ENCODE results near the gene ISCA2. TPM values are rescaled to one million over a fixed set of nuclear protein-coding genes. Genes with fewer than 3 reads are reported as not detected.

The ISCA2 gene
- total and polyA plus RNA-seq, 2 experiments from 2014 or later = 21.5 to 80.2 TPM

DNA sequence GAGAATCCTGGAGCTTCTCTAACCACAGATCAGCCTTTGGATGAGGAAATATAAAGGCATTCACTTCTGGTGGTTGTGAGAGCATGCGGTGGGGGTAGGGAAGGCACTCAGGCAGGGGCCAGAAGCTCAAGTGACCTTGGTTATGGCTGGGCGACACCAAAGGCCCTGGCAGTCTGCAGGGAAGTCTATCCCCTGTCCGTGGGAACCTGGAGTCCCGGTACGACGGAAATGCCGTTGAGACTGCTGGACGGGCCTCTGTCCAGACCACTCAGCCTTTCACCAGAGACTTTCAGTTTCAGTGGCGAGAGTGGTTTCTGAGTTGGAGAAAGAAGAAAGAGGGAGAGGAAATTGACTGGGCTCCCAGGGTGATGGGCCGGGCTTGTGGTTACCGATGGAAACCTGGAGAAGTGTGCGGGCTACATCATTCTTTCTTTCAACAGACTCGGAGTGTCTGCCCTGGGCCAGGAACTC lies 20.9 kb downstream of the ISCA2 start:
- no peak for TF ChIP-seq EZH2 (IDR thresholded peaks at IDR 0.05; ENCODE audit: borderline replicate concordance)
- no peak for TF ChIP-seq EZH2phosphoT487 (IDR thresholded peaks at IDR 0.05; ENCODE audit: low read depth, severe bottlenecking, unreplicated experiment)
- TF ChIP-seq, protein P1, sequence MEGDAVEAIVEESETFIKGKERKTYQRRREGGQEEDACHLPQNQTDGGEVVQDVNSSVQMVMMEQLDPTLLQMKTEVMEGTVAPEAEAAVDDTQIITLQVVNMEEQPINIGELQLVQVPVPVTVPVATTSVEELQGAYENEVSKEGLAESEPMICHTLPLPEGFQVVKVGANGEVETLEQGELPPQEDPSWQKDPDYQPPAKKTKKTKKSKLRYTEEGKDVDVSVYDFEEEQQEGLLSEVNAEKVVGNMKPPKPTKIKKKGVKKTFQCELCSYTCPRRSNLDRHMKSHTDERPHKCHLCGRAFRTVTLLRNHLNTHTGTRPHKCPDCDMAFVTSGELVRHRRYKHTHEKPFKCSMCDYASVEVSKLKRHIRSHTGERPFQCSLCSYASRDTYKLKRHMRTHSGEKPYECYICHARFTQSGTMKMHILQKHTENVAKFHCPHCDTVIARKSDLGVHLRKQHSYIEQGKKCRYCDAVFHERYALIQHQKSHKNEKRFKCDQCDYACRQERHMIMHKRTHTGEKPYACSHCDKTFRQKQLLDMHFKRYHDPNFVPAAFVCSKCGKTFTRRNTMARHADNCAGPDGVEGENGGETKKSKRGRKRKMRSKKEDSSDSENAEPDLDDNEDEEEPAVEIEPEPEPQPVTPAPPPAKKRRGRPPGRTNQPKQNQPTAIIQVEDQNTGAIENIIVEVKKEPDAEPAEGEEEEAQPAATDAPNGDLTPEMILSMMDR (IDR thresholded peaks at IDR 0.05; ENCODE audit: poor library complexity) = no peak
- H3K4me2 ChIP-seq = no peak overlapping the region
- no peaks in the 10 kb centered on the region for H3K9me3 ChIP-seq (ENCODE audit: low read depth)
- H3K4me1 ChIP-seq (ENCODE audit: insufficient read depth) = peaks cover 6% of the 10 kb centered on the region
- H3K4me3 ChIP-seq = no peak overlapping the region
- H4K20me1 ChIP-seq (ENCODE audit: insufficient read depth, poor library complexity, severe bottlenecking) = no peaks in the 10 kb centered on the region
- H3K36me3 ChIP-seq (replicated peaks; ENCODE audit: insufficient read depth, low read depth) = no peaks in the 10 kb centered on the region
- H3K27me3 ChIP-seq = no peaks in the 10 kb centered on the region
- no peak for DNase-seq (ENCODE audit: low spot score)
- no peaks in the 10 kb centered on the region for H3K79me2 ChIP-seq
- H3K9me2 ChIP-seq (replicated peaks; ENCODE audit: insufficient read depth) = no peaks in the 10 kb centered on the region
- no peak overlapping the region for H2AFZ ChIP-seq
- no peak overlapping the region for H3K27ac ChIP-seq
- WGBS (ENCODE audit: low lambda C conversion rate, missing lambda C conversion rate) = 71% methylated on average over 13 of the region's 13 CpGs

DNA sequence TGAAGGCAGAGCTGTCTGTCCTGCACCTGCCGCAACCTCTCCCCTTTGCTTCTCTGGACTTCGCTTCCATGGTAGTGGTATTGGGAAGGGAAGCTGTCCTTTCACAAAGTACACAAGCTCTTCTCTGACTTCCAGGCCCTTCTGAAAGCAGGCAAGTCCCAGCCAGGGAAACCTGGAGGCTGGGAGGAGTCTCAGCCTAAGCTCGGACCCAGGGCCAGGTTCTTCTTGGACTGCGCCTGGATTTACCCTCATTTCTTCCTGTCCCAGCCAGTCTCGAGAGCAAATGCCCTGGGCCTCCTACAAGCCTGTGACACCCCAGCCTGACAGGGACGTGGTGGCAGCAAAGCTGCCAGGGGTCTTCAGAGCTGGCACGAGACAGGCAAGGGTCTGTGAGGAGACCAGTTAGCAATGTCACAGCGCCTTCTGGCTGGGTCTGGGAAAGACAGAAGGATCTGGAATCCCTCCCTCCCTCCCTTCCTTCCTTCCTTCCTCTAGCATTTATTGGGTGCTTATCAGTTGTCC lies 22.4 kb downstream of the ISCA2 start:
- Histone ChIP-seq H3K4me1 (ENCODE audit: insufficient read depth) (peaks cover 6% of the 10 kb centered on the region), H3K79me2 (no peaks in the 10 kb centered on the region), H3K36me3 (replicated peaks; ENCODE audit: insufficient read depth, low read depth) (no peaks in the 10 kb centered on the region), H3K4me2 (no peak overlapping the region), H4K20me1 (ENCODE audit: insufficient read depth, poor library complexity, severe bottlenecking) (no peaks in the 10 kb centered on the region), H3K9me3 (ENCODE audit: low read depth) (no peaks in the 10 kb centered on the region), H3K4me3 (no peak overlapping the region), H2AFZ (no peak overlapping the region), H3K27me3 (no peaks in the 10 kb centered on the region), H3K9me2 (replicated peaks; ENCODE audit: insufficient read depth) (no peaks in the 10 kb centered on the region), H3K27ac (no peak overlapping the region)
- WGBS (ENCODE audit: low lambda C conversion rate, missing lambda C conversion rate) = 90% methylated on average over 8 of the region's 8 CpGs
- TF ChIP-seq EZH2phosphoT487 (IDR thresholded peaks at IDR 0.05; ENCODE audit: low read depth, severe bottlenecking, unreplicated experiment) (no peak), EZH2 (IDR thresholded peaks at IDR 0.05; ENCODE audit: borderline replicate concordance) (no peak)
- TF ChIP-seq, protein P1 (IDR thresholded peaks at IDR 0.05; ENCODE audit: poor library complexity) = no peak
- DNase-seq (ENCODE audit: low spot score) = no peak

DNA sequence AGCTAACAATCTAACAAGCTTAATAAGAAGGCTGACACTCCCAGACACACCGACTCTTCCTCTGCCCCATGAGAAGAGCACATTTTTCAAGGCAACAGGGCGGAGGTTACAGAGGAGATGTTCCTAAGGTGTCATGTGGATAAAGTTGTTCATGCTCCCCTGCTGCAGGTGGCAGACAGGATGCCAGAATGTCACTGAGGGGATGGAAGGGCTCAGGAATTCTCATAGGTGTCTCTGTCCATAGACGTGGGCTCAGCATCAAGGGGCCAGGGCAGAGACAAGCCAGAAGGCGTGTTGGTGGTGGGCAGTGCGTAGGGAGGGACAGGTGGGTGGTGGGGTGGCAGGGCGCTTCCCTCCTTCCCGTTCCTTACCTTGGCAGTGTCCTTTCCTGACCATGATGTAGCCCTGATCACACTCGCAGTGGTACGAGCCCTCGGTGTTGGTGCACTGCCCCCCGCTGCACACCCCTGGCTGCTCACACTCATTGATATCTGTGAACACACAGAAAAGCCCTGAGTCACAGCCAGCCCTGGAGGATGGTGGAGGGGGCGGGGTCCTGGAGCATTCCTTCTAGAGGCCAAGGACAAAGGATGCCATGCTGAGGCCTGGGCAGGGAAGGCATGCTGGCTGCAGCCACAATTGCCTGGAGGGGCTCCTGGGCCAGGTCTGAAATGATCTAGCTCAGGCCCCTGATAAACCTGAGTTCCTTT lies 23.0 kb downstream of the ISCA2 start:
- no peaks in the 10 kb centered on the region for H3K27me3 ChIP-seq
- H3K4me2 ChIP-seq = no peak overlapping the region
- no peak overlapping the region for H2AFZ ChIP-seq
- no peaks in the 10 kb centered on the region for H3K9me2 ChIP-seq (replicated peaks; ENCODE audit: insufficient read depth)
- no peak overlapping the region for H3K4me3 ChIP-seq
- H3K9me3 ChIP-seq (ENCODE audit: low read depth) = no peaks in the 10 kb centered on the region
- H4K20me1 ChIP-seq (ENCODE audit: insufficient read depth, poor library complexity, severe bottlenecking) = no peaks in the 10 kb centered on the region
- no peaks in the 10 kb centered on the region for H3K36me3 ChIP-seq (replicated peaks; ENCODE audit: insufficient read depth, low read depth)
- no peak overlapping the region for H3K27ac ChIP-seq
- H3K79me2 ChIP-seq = no peaks in the 10 kb centered on the region
- peak; percentile 50 for DNase-seq (ENCODE audit: low spot score)
- peaks cover 6% of the 10 kb centered on the region for H3K4me1 ChIP-seq (ENCODE audit: insufficient read depth)
- no peak for TF ChIP-seq EZH2phosphoT487 (IDR thresholded peaks at IDR 0.05; ENCODE audit: low read depth, severe bottlenecking, unreplicated experiment)
- TF ChIP-seq, protein P1 (IDR thresholded peaks at IDR 0.05; ENCODE audit: poor library complexity) = no peak
- TF ChIP-seq EZH2 (IDR thresholded peaks at IDR 0.05; ENCODE audit: borderline replicate concordance) = no peak
- WGBS (ENCODE audit: low lambda C conversion rate, missing lambda C conversion rate) = 77% methylated on average over 11 of the region's 12 CpGs

Data from hepatocyte (in vitro differentiated cells).